Brain microvascular endothelial cell (primary cell): ENCODE data around the gene DISP2.
A peak's percentile ranks its signal among the peaks of the same experiment; 100 is the strongest.

Experiments used
- DNase-seq: peaks from one replicate; pipeline ENCODE4 v3.0.0-alpha.2; 2020
- H3K27ac ChIP-seq: fragments of 250-450 bp; sonication (Bioruptor Pico); 2 replicates; pipeline ENCODE4 v1.5.1; 2020; ENCODE audit warnings: mild to moderate bottlenecking, moderate library complexity
- H3K27me3 ChIP-seq: fragments of 250-450 bp; sonication (Bioruptor Pico); replicated peaks from 2 replicates; pipeline ENCODE4 v1.5.1; 2020; ENCODE audit warnings: mild to moderate bottlenecking
- H3K36me3 ChIP-seq: fragments of 250-450 bp; sonication (Bioruptor Pico); replicated peaks from 2 replicates; pipeline ENCODE4 v1.5.1; 2020; ENCODE audit warnings: mild to moderate bottlenecking
- H3K4me3 ChIP-seq: 2 replicates; pipeline ENCODE4 v1.5.1; 2011; ENCODE audit warnings: low read depth, mild to moderate bottlenecking, control low read depth, low read length, moderate library complexity
- CTCF ChIP-seq: IDR thresholded peaks from 2 replicates; pipeline ENCODE4 v1.5.1; 2011; ENCODE audit warnings: low read depth, mild to moderate bottlenecking, moderate library complexity, low read length, control low read depth, inconsistent platforms; ENCODE audit errors: missing control alignments
- in situ Hi-C: cut with HindIII; loops from 2 replicates; pipeline ENCODE4 v1.10.0; 2017; ENCODE audit warnings: low sequenced_read_pairs, low pct_ligation_motif_present

Gene DISP2

GRCh38 chr15:40420793-40421192, 62.8 kb downstream of the DISP2 start:
- Histone ChIP-seq H3K4me3 (no peak overlapping the region), H3K36me3 (peaks cover 7% of the 10 kb centered on the region), H3K27me3 (no peaks in the 10 kb centered on the region), H3K27ac (no peak overlapping the region)
- in situ Hi-C loops, result no loop called here
- no peak for DNase-seq
- no peak for TF ChIP-seq CTCF

GRCh38 chr15:40421246-40422157, 63.5 kb downstream of the DISP2 start:
- peak; percentile 95 for TF ChIP-seq CTCF
- Histone ChIP-seq H3K36me3 (peaks cover 7% of the 10 kb centered on the region), H3K4me3 (no peak overlapping the region), H3K27me3 (no peaks in the 10 kb centered on the region), H3K27ac (no peak overlapping the region)
- DNase-seq, result peak; percentile 35
- in situ Hi-C loops, result no loop called here

GRCh38 chr15:40424483-40425115, 66.6 kb downstream of the DISP2 start:
- no peak for TF ChIP-seq CTCF
- Histone ChIP-seq H3K27ac (no peak overlapping the region), H3K4me3 (no peak overlapping the region), H3K36me3 (no peaks in the 10 kb centered on the region), H3K27me3 (peaks cover 1% of the 10 kb centered on the region)
- in situ Hi-C loops, result no loop called here
- no peak for DNase-seq

- H3K27me3 ChIP-seq, result peaks cover 9% of the 10 kb centered on the region
- no peak for DNase-seq
- no peaks in the 10 kb centered on the region for H3K36me3 ChIP-seq
- no peak overlapping the region for H3K4me3 ChIP-seq
- H3K27ac ChIP-seq, result no peak overlapping the region
- no peak for TF ChIP-seq CTCF
- in situ Hi-C loops, result no loop called here
Measured at GRCh38 chr15:40425681-40426080, 67.7 kb downstream of the DISP2 start.

- H3K4me3 ChIP-seq, result no peak overlapping the region
- H3K27ac ChIP-seq, result no peak overlapping the region
- H3K27me3 ChIP-seq, result peaks cover 9% of the 10 kb centered on the region
- no peak for TF ChIP-seq CTCF
- no peak for DNase-seq
- in situ Hi-C loops, result no loop called here
- no peaks in the 10 kb centered on the region for H3K36me3 ChIP-seq
Measured at GRCh38 chr15:40427188-40427587, 69.2 kb downstream of the DISP2 start.
